Lung (tissue), 12 donors: ENCODE results near the gene MRPS21. TPM values are rescaled to one million over a fixed set of nuclear protein-coding genes. Genes with fewer than 3 reads are reported as not detected.
"Not testable (repeated sequence)": the region's sequence is repeated elsewhere in the genome, so short reads cannot be mapped to it uniquely, and the experiment has no call there.

Source experiments
- ATAC-seq: fragments of 200-7000 bp; cut with Tn5 transposase; one replicate; pipeline ENCODE4 v1.9.1; 2020; ENCODE audit warnings: moderate number of reproducible peaks; ENCODE audit not compliant: insufficient read depth, low FRiP score
- DNase-seq, 3 donors: peaks; one replicate each; pipeline ENCODE4 v3.0.0-alpha.2; 2013 to 2017
- H3K27ac ChIP-seq, 2 donors: one replicate each; pipeline ENCODE4 v1.5.1; 2013; ENCODE audit warnings: mild to moderate bottlenecking in 2 of 2, moderate library complexity in 2 of 2, control low read depth in 1 of 2, inconsistent platforms in 1 of 2, low read depth in 1 of 2, low read length in 1 of 2
- H3K27me3 ChIP-seq, 3 donors: one replicate each; pipeline ENCODE4 v1.5.1; 2013; ENCODE audit warnings: low read length in 2 of 3; ENCODE audit not compliant: control insufficient read depth in 3 of 3, insufficient read depth in 3 of 3
- H3K36me3 ChIP-seq, 4 donors: one replicate each; pipeline ENCODE4 v1.5.1; 2013; ENCODE audit warnings: low read length in 4 of 4, mild to moderate bottlenecking in 1 of 4, moderate library complexity in 1 of 4; ENCODE audit not compliant: control insufficient read depth in 4 of 4, insufficient read depth in 4 of 4
- H3K4me1 ChIP-seq, 5 donors: one replicate each; pipeline ENCODE4 v1.5.1; 2013; ENCODE audit warnings: low read length in 5 of 5, mild to moderate bottlenecking in 2 of 5, moderate library complexity in 1 of 5; ENCODE audit not compliant: control insufficient read depth in 5 of 5, insufficient read depth in 5 of 5
- H3K4me3 ChIP-seq: one replicate; pipeline ENCODE4 v1.5.1; 2013; ENCODE audit warnings: mild to moderate bottlenecking, control low read depth, moderate library complexity
- H3K9ac ChIP-seq, 2 donors: one replicate each; pipeline ENCODE4 v1.5.1; 2013; ENCODE audit warnings: low read length in 2 of 2, control low read depth in 1 of 2; ENCODE audit not compliant: insufficient read depth in 1 of 2
- H3K9me3 ChIP-seq, 4 donors: one replicate each; pipeline ENCODE4 v1.5.1; 2013; ENCODE audit warnings: low read length in 3 of 4, mild to moderate bottlenecking in 1 of 4, moderate library complexity in 1 of 4; ENCODE audit not compliant: control insufficient read depth in 4 of 4, insufficient read depth in 3 of 4
- WGBS, 2 donors: extraction: QIAGEN DNeasy Blood & Tissue Kit; methylation state at CpG; one replicate each; pipeline ENCODE4 v1.1.7; 2013; 5-methylcytosine and 5-hydroxymethylcytosine counted together
- polyA plus RNA-seq, 2 donors: library from polyadenylated mRNA; stranded (reverse); fragments of 200-250 nt; gene quantifications; one replicate each; pipeline ENCODE4 v1.2.1, GENCODE V29; 2013
- total RNA-seq, 2 donors: library from RNA; depleted of rRNA in 1 of 2; stranded (reverse); fragments of >200 nt in 1 of 2; gene quantifications; one replicate each; pipeline ENCODE4 v1.2.1, GENCODE V29; 2014 to 2021
- TF ChIP-seq, protein P1 (sequence below): IDR thresholded peaks from 2 replicates; pipeline ENCODE4 v1.5.1; 2012; ENCODE audit warnings: mild to moderate bottlenecking; ENCODE audit errors: control extremely low read depth, extremely low read depth
- donor health status: control.
- donor health status: control.
- donor health status: Bipolar disorder and iron deficiency.
- donor health status: healthy.
- donor health status: DM: yes; HTN: yes; CAD: no.

The MRPS21 gene
- total and polyA plus RNA-seq, 4 donors: 31.4 to 169 (median 50.8) TPM

- no peak overlapping the region for H3K4me3 ChIP-seq
- H3K9ac ChIP-seq: no peak overlapping the region
- ATAC-seq (no peak), DNase-seq (no peak)
- H3K36me3 ChIP-seq: peaks cover 16 to 24% (median 22%) of the 10 kb centered on the region in 4 donors
- H3K9me3 ChIP-seq: no peaks in the 10 kb centered on the region
- no peaks in the 10 kb centered on the region for H3K27me3 ChIP-seq
- H3K27ac ChIP-seq: no peak overlapping the region
- no peaks in the 10 kb centered on the region for H3K4me1 ChIP-seq
- TF ChIP-seq, protein P1, sequence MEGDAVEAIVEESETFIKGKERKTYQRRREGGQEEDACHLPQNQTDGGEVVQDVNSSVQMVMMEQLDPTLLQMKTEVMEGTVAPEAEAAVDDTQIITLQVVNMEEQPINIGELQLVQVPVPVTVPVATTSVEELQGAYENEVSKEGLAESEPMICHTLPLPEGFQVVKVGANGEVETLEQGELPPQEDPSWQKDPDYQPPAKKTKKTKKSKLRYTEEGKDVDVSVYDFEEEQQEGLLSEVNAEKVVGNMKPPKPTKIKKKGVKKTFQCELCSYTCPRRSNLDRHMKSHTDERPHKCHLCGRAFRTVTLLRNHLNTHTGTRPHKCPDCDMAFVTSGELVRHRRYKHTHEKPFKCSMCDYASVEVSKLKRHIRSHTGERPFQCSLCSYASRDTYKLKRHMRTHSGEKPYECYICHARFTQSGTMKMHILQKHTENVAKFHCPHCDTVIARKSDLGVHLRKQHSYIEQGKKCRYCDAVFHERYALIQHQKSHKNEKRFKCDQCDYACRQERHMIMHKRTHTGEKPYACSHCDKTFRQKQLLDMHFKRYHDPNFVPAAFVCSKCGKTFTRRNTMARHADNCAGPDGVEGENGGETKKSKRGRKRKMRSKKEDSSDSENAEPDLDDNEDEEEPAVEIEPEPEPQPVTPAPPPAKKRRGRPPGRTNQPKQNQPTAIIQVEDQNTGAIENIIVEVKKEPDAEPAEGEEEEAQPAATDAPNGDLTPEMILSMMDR: no peak
- 80 to 93% methylated on average over 6 of the region's 6 CpGs for WGBS, 2 donors
Observed at GRCh38 chr1:150302338-150302737, 8.7 kb downstream of the MRPS21 start.

GRCh38 chr1:150302902-150303301 is 9.2 kb downstream of the MRPS21 start:
- 82 to 88% methylated on average over 2 of the region's 2 CpGs for WGBS, 2 donors
- ATAC-seq (no peak), DNase-seq (no peak)
- Histone ChIP-seq H3K4me1 (no peaks in the 10 kb centered on the region), H3K9me3 (no peaks in the 10 kb centered on the region), H3K4me3 (no peak overlapping the region), H3K36me3 (peaks cover 18 to 27% (median 24%) of the 10 kb centered on the region in 4 donors), H3K27me3 (no peaks in the 10 kb centered on the region), H3K9ac (no peak overlapping the region), H3K27ac (no peak overlapping the region)
- TF ChIP-seq, protein P1: no peak

DNA sequence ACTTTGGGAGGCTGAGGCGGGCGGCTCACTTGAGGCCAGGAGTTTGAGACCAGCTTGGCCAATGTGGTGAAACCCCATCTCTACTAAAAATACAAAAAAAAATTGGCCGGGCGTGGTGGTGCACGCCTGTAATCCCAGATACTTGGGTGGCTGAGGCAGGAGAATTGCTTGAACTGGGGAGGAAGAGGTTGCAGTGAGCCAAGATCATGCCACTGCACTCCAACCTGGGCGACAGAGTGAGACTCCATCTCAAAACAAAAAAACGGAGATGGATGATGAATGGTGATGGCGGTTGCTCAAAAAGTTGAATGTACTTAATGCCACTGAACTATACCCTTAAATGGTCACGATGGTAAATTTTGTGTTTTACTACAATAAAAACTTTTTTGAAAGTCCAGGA is 14.9 kb downstream of the MRPS21 start:
- not testable (repeated sequence) for H3K27ac ChIP-seq, DNase-seq, H3K4me1 ChIP-seq, H3K27me3 ChIP-seq, ATAC-seq, H3K4me3 ChIP-seq, H3K9ac ChIP-seq, H3K9me3 ChIP-seq
- peaks cover 2 to 16% (median 8%) of the 10 kb centered on the region in 4 donors for H3K36me3 ChIP-seq
- 96 to 98% methylated on average over 8 to 9 of the region's 9 CpGs for WGBS, 2 donors

DNA sequence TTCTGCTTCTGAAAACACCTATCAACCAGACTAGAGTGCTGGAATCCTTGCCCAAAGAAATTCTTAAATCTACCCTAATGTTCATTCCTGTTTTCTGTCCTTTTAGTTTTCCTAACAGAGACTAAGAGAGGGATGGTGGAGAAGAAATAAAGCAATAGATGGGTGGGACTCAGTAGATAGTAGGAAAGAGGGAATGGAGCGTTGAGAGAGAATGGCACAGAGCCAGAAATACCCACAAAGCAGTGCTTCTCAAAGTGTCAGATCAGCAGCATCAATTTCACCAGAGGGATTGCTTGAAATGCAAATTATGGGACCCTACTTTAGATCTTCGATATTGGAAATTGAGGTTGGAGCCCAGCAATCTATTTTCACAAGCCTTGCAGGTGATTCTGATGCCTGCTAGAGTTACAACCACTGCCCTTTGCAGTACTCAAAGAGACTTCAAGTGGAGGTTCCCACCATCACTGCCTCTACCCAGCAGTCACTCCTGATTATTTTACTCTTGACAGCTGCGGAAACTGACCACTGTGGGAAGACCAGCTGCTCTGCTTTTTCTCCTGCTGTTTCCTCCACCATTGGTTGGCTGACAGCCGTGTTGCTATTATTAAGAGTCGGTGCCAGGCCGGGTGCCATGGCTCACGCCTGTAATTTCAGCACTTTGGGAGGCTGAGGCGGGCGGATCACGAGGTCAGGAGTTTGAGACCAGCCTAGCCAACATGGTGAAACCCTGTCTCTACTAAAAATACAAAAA is 16.3 kb downstream of the MRPS21 start:
- Histone ChIP-seq H3K27ac (no peak overlapping the region), H3K27me3 (no peaks in the 10 kb centered on the region), H3K9me3 (no peaks in the 10 kb centered on the region), H3K36me3 (peaks cover 0 to 16% (median 6%) of the 10 kb centered on the region in 4 donors), H3K4me3 (no peak overlapping the region), H3K4me1 (peaks cover 0 to 2% (median 0%) of the 10 kb centered on the region in 5 donors), H3K9ac (no peak overlapping the region)
- TF ChIP-seq, protein P1: no peak
- DNase-seq (peak; percentile 11 to 55 (median 32)), ATAC-seq (no peak)
- WGBS, 2 donors: 64 to 89% methylated on average over 10 of the region's 10 CpGs
